IMR-90 (cell line): ENCODE results near the gene MEIS2. TPM values are rescaled to one million over a fixed set of nuclear protein-coding genes. Genes with fewer than 3 reads are reported as not detected.

ENCODE experiments used
- ATAC-seq: fragments of 200-7000 bp; cut with Tn5 transposase; 2 replicates; pipeline ENCODE4 v1.9.1; 2020; ENCODE audit warnings: low read depth, mild to moderate bottlenecking, moderate library complexity
- BruUV-seq: library from RNA; stranded (reverse); fragments of 400-500 nt; replicated peaks from 2 replicates; lab custom pipeline; 2021; lab: Mats Ljungman, UMichigan
- CTCF ChIA-PET: fragments of 300-600 bp; formaldehyde crosslinking; extraction: SDS; loops from one replicate; lab custom pipeline; 2021; ENCODE audit warnings: antibody characterized with exemption; lab: Yijun Ruan, JAX
- POLR2A ChIA-PET: fragments of 300-600 bp; sonication (Branson Sonifier 250); formaldehyde crosslinking; loops from one replicate; lab custom pipeline; 2022; ENCODE audit warnings: antibody characterized with exemption; ENCODE audit not compliant: unreplicated experiment; lab: Charles Lee
- DNase-seq: peaks from one replicate; pipeline ENCODE4 v3.0.0; 2013
- H2AFZ ChIP-seq: replicated peaks from 2 replicates; pipeline ENCODE3; 2013; ENCODE audit warnings: low read length, mild to moderate bottlenecking; ENCODE audit not compliant: poor library complexity
- H2AK5ac ChIP-seq: 2 replicates; pipeline ENCODE4 v1.6.1; 2013; ENCODE audit warnings: low read depth, low read length, inconsistent platforms
- H2AK9ac ChIP-seq: replicated peaks from 2 replicates; pipeline ENCODE3; 2013; ENCODE audit warnings: mild to moderate bottlenecking, low read depth, low read length, moderate library complexity; ENCODE audit not compliant: poor library complexity
- H2BK120ac ChIP-seq: 2 replicates; pipeline ENCODE4 v1.6.1; 2013; ENCODE audit warnings: low read depth, low read length, inconsistent platforms
- H2BK15ac ChIP-seq: 3 replicates; pipeline ENCODE4 v1.6.1; 2013; ENCODE audit warnings: low read depth, low read length, inconsistent platforms
- H2BK20ac ChIP-seq: 2 replicates; pipeline ENCODE4 v1.6.1; 2013; ENCODE audit warnings: low read depth, mild to moderate bottlenecking, inconsistent platforms, low read length, moderate library complexity
- H2BK5ac ChIP-seq: 2 replicates; pipeline ENCODE4 v1.6.1; 2013; ENCODE audit warnings: mild to moderate bottlenecking, low read depth, low read length, inconsistent platforms; ENCODE audit not compliant: poor library complexity, severe bottlenecking
- H3K14ac ChIP-seq: replicated peaks from 2 replicates; pipeline ENCODE4 v1.6.1; 2013; ENCODE audit warnings: low read depth, low read length, inconsistent platforms
- H3K18ac ChIP-seq: 2 replicates; pipeline ENCODE4 v1.6.1; 2013; ENCODE audit warnings: low read depth, low read length, control low read depth
- H3K23ac ChIP-seq: 2 replicates; pipeline ENCODE4 v1.6.1; 2013; ENCODE audit warnings: low read depth, low read length, inconsistent platforms
- H3K27ac ChIP-seq: 2 replicates; pipeline ENCODE4 v1.5.1; 2013; ENCODE audit warnings: mild to moderate bottlenecking, control low read depth, low read length; ENCODE audit not compliant: insufficient read depth
- H3K27me3 ChIP-seq: 2 replicates; pipeline ENCODE4 v1.6.1; 2013; ENCODE audit warnings: low read length; ENCODE audit not compliant: control insufficient read depth, insufficient read depth
- H3K36me3 ChIP-seq: 2 replicates; pipeline ENCODE4 v1.6.1; 2013; ENCODE audit warnings: low read length, mixed read lengths; ENCODE audit not compliant: control insufficient read depth, insufficient read depth
- H3K4ac ChIP-seq: 2 replicates; pipeline ENCODE4 v1.6.1; 2013; ENCODE audit warnings: low read depth, low read length, inconsistent platforms
- H3K4me1 ChIP-seq: 2 replicates; pipeline ENCODE4 v1.6.1; 2013; ENCODE audit warnings: low read length, mixed read lengths; ENCODE audit not compliant: control insufficient read depth, insufficient read depth
- H3K4me2 ChIP-seq: 2 replicates; pipeline ENCODE4 v1.6.1; 2013; ENCODE audit warnings: low read depth, mild to moderate bottlenecking, control low read depth, low read length, moderate library complexity
- H3K4me3 ChIP-seq: 2 replicates; pipeline ENCODE4 v1.5.1; 2013; ENCODE audit warnings: low read depth, mild to moderate bottlenecking, control low read depth, low read length, moderate library complexity; ENCODE audit not compliant: insufficient read depth
- H3K56ac ChIP-seq: 2 replicates; pipeline ENCODE4 v1.6.1; 2013; ENCODE audit warnings: low read length, inconsistent platforms; ENCODE audit not compliant: insufficient read depth; ENCODE audit errors: extremely low read depth
- H3K79me1 ChIP-seq, 2 experiments: 2 replicates each; pipeline ENCODE4 v1.6.1; 2013; ENCODE audit warnings: low read length in 2 of 2, inconsistent platforms in 1 of 2, low read depth in 1 of 2
- H3K9ac ChIP-seq: 2 replicates; pipeline ENCODE4 v1.6.1; 2013; ENCODE audit warnings: low read depth, low read length, control low read depth
- H3K9me1 ChIP-seq: 2 replicates; pipeline ENCODE4 v1.6.1; 2013; ENCODE audit warnings: low read length, inconsistent platforms; ENCODE audit not compliant: insufficient read depth
- H3K9me3 ChIP-seq: 2 replicates; pipeline ENCODE4 v1.6.1; 2013; ENCODE audit warnings: low read length; ENCODE audit not compliant: control insufficient read depth, insufficient read depth
- H4K20me1 ChIP-seq: 2 replicates; pipeline ENCODE4 v1.6.1; 2013; ENCODE audit warnings: low read length, inconsistent platforms; ENCODE audit not compliant: insufficient read depth
- H4K5ac ChIP-seq: 2 replicates; pipeline ENCODE4 v1.6.1; 2013; ENCODE audit warnings: mild to moderate bottlenecking, low read depth, low read length, control low read depth
- H4K8ac ChIP-seq, 2 experiments: 2 replicates each; pipeline ENCODE4 v1.6.1; 2013; ENCODE audit warnings: low read depth in 2 of 2, low read length in 2 of 2, control low read depth in 1 of 2, inconsistent platforms in 1 of 2
- H4K91ac ChIP-seq: 2 replicates; pipeline ENCODE4 v1.6.1; 2013; ENCODE audit warnings: low read depth, low read length, inconsistent platforms; ENCODE audit not compliant: insufficient read depth
- BHLHE40 ChIP-seq: fragments of 150-350 bp; IDR thresholded peaks from 2 replicates; pipeline ENCODE4 v1.6.1; 2016; ENCODE audit warnings: mild to moderate bottlenecking, low read depth, low read length
- CHD1 ChIP-seq: IDR thresholded peaks from 2 replicates; pipeline ENCODE4 v1.6.1; 2012; ENCODE audit warnings: low read depth, low read length, improper control_type of control experiment
- ELK1 ChIP-seq: fragments of 150-350 bp; IDR thresholded peaks from 2 replicates; pipeline ENCODE4 v1.6.1; 2016; ENCODE audit warnings: low read depth, mild to moderate bottlenecking, low read length, moderate library complexity, borderline replicate concordance
- FOS ChIP-seq: fragments of 150-350 bp; IDR thresholded peaks from 2 replicates; pipeline ENCODE4 v1.6.1; 2016; ENCODE audit warnings: low read depth, low read length
- RCOR1 ChIP-seq: IDR thresholded peaks from 2 replicates; pipeline ENCODE4 v1.6.1; 2012; ENCODE audit warnings: mild to moderate bottlenecking, low read length, improper control_type of control experiment; ENCODE audit not compliant: insufficient replicate concordance
- WGBS, 2 experiments: methylation state at CpG; one replicate each; pipeline versions ENCODE4 v1.1.5 to v1.1.7; 2013; ENCODE audit warnings: missing lambda C conversion rate in 2 of 2; ENCODE audit not compliant: insufficient read length in 1 of 2; ENCODE audit errors: extremely low coverage in 2 of 2; 5-methylcytosine and 5-hydroxymethylcytosine counted together
- dilution Hi-C: fragments of 300-500 bp; cut with HindIII; formaldehyde crosslinking; loops from one replicate; pipeline ENCODE4 v1.14.3; 2018; ENCODE audit warnings: low sequenced_read_pairs; ENCODE audit not compliant: unreplicated experiment
- in situ Hi-C: fragments of 300-500 bp; cut with MboI; formaldehyde crosslinking; loops from 3 replicates; pipeline ENCODE4 v1.14.3; 2019; ENCODE audit warnings: low sequenced_read_pairs, inconsistent platforms, mixed read lengths
- intact Hi-C: fragments of 100-400 bp; cut with micrococcal nuclease; formaldehyde crosslinking; loops from 2 replicates; pipeline ENCODE4 v1.10.0; 2022
- polyA plus RNA-seq, 3 experiments: library from polyadenylated mRNA; depleted of rRNA; stranded (reverse); fragments of >200 nt; gene quantifications; 2 replicates each; pipeline ENCODE4 v1.2.3, GENCODE V29; 2012; ENCODE audit warnings: low replicate concordance in 1 of 3
- total RNA-seq: library from RNA; depleted of rRNA; stranded (reverse); fragments of >200 nt; gene quantifications from 2 replicates; pipeline ENCODE4 v1.2.3, GENCODE V29; 2012

The MEIS2 gene
- total and polyA plus RNA-seq, 2 of the 4 experiments (the other 2 are of a cell fraction): 70.1 to 71.3 TPM

- no peak overlapping the region for H3K4ac ChIP-seq
- H3K9ac ChIP-seq: no peak overlapping the region
- ATAC-seq (no peak), DNase-seq (no peak)
- in situ Hi-C loops: no loop called here
- peaks cover 2% of the 10 kb centered on the region for H3K36me3 ChIP-seq
- H2BK5ac ChIP-seq: no peak overlapping the region
- no peak overlapping the region for H3K18ac ChIP-seq
- no peak overlapping the region for H2BK120ac ChIP-seq
- H4K8ac ChIP-seq: no peak overlapping the region
- no peaks in the 10 kb centered on the region for H3K27me3 ChIP-seq
- no peak overlapping the region for H4K5ac ChIP-seq
- no peak overlapping the region for H3K56ac ChIP-seq
- H3K4me2 ChIP-seq: no peak overlapping the region
- H3K4me1 ChIP-seq: no peaks in the 10 kb centered on the region
- intact Hi-C loops: no loop called here
- H3K23ac ChIP-seq: no peak overlapping the region
- no peaks in the 10 kb centered on the region for H4K20me1 ChIP-seq
- TF ChIP-seq CHD1: no peak
- TF ChIP-seq FOS: no peak
- TF ChIP-seq ELK1: no peak
- TF ChIP-seq BHLHE40: no peak
- TF ChIP-seq RCOR1: no peak
- H3K27ac ChIP-seq: no peak overlapping the region
- no peak overlapping the region for H3K4me3 ChIP-seq
- H2BK15ac ChIP-seq: no peak overlapping the region
- H2AK9ac ChIP-seq: no peak overlapping the region
- H2BK20ac ChIP-seq: no peak overlapping the region
- peaks cover 1% of the 10 kb centered on the region; the same call in 1 of the 2 replicates for H3K9me1 ChIP-seq
- no peak overlapping the region for H3K14ac ChIP-seq
- POLR2A ChIA-PET: no interaction called here
- H3K9me3 ChIP-seq: no peaks in the 10 kb centered on the region
- no CpG with 5 or more reads among the region's 6 CpGs for WGBS, 2 experiments
- H4K91ac ChIP-seq: no peak overlapping the region
- no TSS peak for BruUV-seq
- peaks cover 5 to 7% of the 10 kb centered on the region in 2 experiments; a peak in 3 of 4 replicates for H3K79me1 ChIP-seq
- no peak overlapping the region for H2AK5ac ChIP-seq
- dilution Hi-C loops: no loop called here
- no peak overlapping the region for H2AFZ ChIP-seq
- CTCF ChIA-PET: no interaction called here
Observed at GRCh38 chr15:36943508-36944361, 156.6 kb downstream of the MEIS2 start.
